WTC11 (cell line): ENCODE results near the gene NAPB. TPM values are rescaled to one million over a fixed set of nuclear protein-coding genes. Genes with fewer than 3 reads are reported as not detected.

ENCODE experiments used
- ATAC-seq: fragments of 200-7000 bp; cut with Tn5 transposase; 2 replicates; pipeline ENCODE4 v1.10.0; 2021; ENCODE audit warnings: mild to moderate bottlenecking, moderate library complexity
- CTCF ChIA-PET: fragments of 300-600 bp; sonication (Branson Sonifier 250); formaldehyde crosslinking; loops from one replicate; lab custom pipeline; 2021; ENCODE audit warnings: antibody characterized with exemption; lab: Charles Lee
- POLR2A ChIA-PET: fragments of 350-600 bp; sonication (Branson Sonifier 250); formaldehyde crosslinking; loops from one replicate; lab custom pipeline; 2021; ENCODE audit warnings: antibody characterized with exemption; lab: Charles Lee
- DNase-seq: peaks from one replicate; pipeline ENCODE4 v3.0.0; 2021; ENCODE audit warnings: low spot score
- H3K27ac Mint-ChIP-seq: 2 replicates; pipeline ENCODE4 v1.8.0; 2021; ENCODE audit warnings: mixed read lengths
- H3K27me3 Mint-ChIP-seq: 2 replicates; pipeline ENCODE4 v1.8.0; 2021; ENCODE audit warnings: low read depth, mild to moderate bottlenecking, moderate library complexity, mixed read lengths
- H3K36me3 Mint-ChIP-seq: 2 replicates; pipeline ENCODE4 v1.8.0; 2021; ENCODE audit warnings: mixed read lengths
- H3K4me1 Mint-ChIP-seq: 2 replicates; pipeline ENCODE4 v1.8.0; 2022; ENCODE audit warnings: mixed read lengths
- H3K4me3 Mint-ChIP-seq: 2 replicates; pipeline ENCODE4 v1.8.0; 2021; ENCODE audit warnings: mild to moderate bottlenecking, moderate library complexity, mixed read lengths
- H3K9me3 Mint-ChIP-seq: 2 replicates; pipeline ENCODE4 v1.8.0; 2021; ENCODE audit warnings: mixed read lengths
- E2F4 ChIP-seq: sonication (generic); formaldehyde crosslinking; IDR thresholded peaks from 2 replicates; pipeline ENCODE4 v1.8.1; 2022; ENCODE audit warnings: low read depth, mild to moderate bottlenecking, moderate library complexity, missing genetic modification reagents, borderline replicate concordance
- ELF4 ChIP-seq: sonication (generic); formaldehyde crosslinking; IDR thresholded peaks from 2 replicates; pipeline ENCODE4 v1.8.1; 2022; ENCODE audit warnings: low read depth, mild to moderate bottlenecking, moderate library complexity, missing genetic modification reagents
- FOXK1 ChIP-seq: sonication (generic); formaldehyde crosslinking; IDR thresholded peaks from 2 replicates; pipeline ENCODE4 v1.8.0; 2022; ENCODE audit warnings: mild to moderate bottlenecking, moderate library complexity, missing genetic modification reagents
- FOXP4 ChIP-seq: sonication (generic); formaldehyde crosslinking; IDR thresholded peaks from 2 replicates; pipeline ENCODE4 v1.8.0; 2022; ENCODE audit warnings: mild to moderate bottlenecking, missing genetic modification reagents
- HMGXB4 ChIP-seq: sonication (generic); formaldehyde crosslinking; IDR thresholded peaks from 2 replicates; pipeline ENCODE4 v1.8.1; 2023; ENCODE audit warnings: mild to moderate bottlenecking, moderate library complexity, missing genetic modification reagents
- RELA ChIP-seq: sonication (generic); formaldehyde crosslinking; IDR thresholded peaks from 2 replicates; pipeline ENCODE4 v1.8.1; 2022; ENCODE audit warnings: missing genetic modification reagents, mild to moderate bottlenecking, borderline replicate concordance
- RORB ChIP-seq: fragments of 250-450 bp; sonication (Bioruptor Pico); IDR thresholded peaks from 2 replicates; pipeline ENCODE4 v1.9.0; 2021; ENCODE audit warnings: mild to moderate bottlenecking
- TP53 ChIP-seq: sonication (generic); formaldehyde crosslinking; IDR thresholded peaks from 2 replicates; pipeline ENCODE4 v1.8.1; 2023; ENCODE audit warnings: mild to moderate bottlenecking, missing genetic modification reagents
- ZNF281 ChIP-seq: sonication (generic); formaldehyde crosslinking; IDR thresholded peaks from 2 replicates; pipeline ENCODE4 v1.8.0; 2023; ENCODE audit warnings: mild to moderate bottlenecking, missing genetic modification reagents
- ZNF532 ChIP-seq: fragments of 250-450 bp; sonication (Bioruptor Pico); IDR thresholded peaks from 2 replicates; pipeline ENCODE4 v1.9.0; 2021; ENCODE audit warnings: mild to moderate bottlenecking, borderline replicate concordance
- total RNA-seq: library from RNA; stranded (reverse); gene quantifications from 3 replicates; pipeline ENCODE4 v1.2.3, GENCODE V29; 2021
- TF ChIP-seq, protein P1 (sequence below): sonication (generic); formaldehyde crosslinking; IDR thresholded peaks from 2 replicates; pipeline ENCODE4 v1.8.1; 2022; ENCODE audit warnings: missing genetic modification reagents, borderline replicate concordance
- TF ChIP-seq, protein P2 (sequence below): sonication (generic); formaldehyde crosslinking; IDR thresholded peaks from 2 replicates; pipeline ENCODE4 v1.8.0; 2023; ENCODE audit warnings: missing genetic modification reagents
- TF ChIP-seq, protein P3 (sequence below): sonication (generic); formaldehyde crosslinking; IDR thresholded peaks from 2 replicates; pipeline ENCODE4 v1.8.1; 2022; ENCODE audit warnings: mild to moderate bottlenecking, moderate library complexity, missing genetic modification reagents

Gene NAPB
- total RNA-seq, 1 experiment from 2014 or later: 12.9 TPM

- no peak for TF ChIP-seq ZNF532 (CRISPR knock-in tag)
- TF ChIP-seq FOXP4 (CRISPR knock-in tag): no peak
- TF ChIP-seq, protein P1, sequence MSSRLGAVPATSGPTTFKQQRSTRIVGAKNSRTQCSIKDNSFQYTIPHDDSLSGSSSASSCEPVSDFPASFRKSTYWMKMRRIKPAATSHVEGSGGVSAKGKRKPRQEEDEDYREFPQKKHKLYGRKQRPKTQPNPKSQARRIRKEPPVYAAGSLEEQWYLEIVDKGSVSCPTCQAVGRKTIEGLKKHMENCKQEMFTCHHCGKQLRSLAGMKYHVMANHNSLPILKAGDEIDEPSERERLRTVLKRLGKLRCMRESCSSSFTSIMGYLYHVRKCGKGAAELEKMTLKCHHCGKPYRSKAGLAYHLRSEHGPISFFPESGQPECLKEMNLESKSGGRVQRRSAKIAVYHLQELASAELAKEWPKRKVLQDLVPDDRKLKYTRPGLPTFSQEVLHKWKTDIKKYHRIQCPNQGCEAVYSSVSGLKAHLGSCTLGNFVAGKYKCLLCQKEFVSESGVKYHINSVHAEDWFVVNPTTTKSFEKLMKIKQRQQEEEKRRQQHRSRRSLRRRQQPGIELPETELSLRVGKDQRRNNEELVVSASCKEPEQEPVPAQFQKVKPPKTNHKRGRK: no peak
Measured at GRCh38 chr20:23403751-23404150, 17.5 kb downstream of the NAPB start (continued).

DNA sequence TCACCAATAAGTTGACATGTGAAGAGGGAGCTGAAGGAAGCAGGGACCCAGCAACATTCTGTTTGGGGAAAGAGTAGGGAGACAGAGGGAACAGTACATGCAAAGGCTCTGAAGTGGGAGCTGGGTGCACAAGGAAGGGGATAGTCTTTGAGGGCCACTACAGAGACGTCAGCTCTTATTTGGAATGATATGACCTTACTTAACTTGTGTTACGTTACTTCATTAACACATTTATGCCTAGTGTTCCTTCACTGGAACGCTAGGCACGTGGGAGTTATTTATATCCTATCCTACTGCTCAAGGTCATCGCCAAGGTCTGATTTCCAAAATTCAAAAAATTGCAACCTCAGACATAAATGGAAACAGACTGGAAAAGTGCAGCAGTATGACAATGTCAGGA, 20.2 kb downstream of the NAPB start:
- H3K4me3 Mint-ChIP-seq: no peak overlapping the region
- peak overlapping the region; percentile 32; the same call in 1 of the 2 replicates for H3K27ac Mint-ChIP-seq
- DNase-seq (no peak), ATAC-seq (no peak)
- POLR2A ChIA-PET: no interaction called here
- H3K9me3 Mint-ChIP-seq: no peaks in the 10 kb centered on the region
- TF ChIP-seq E2F4 (CRISPR knock-in tag) (no peak), TP53 (CRISPR knock-in tag) (no peak)
- TF ChIP-seq, protein P2, sequence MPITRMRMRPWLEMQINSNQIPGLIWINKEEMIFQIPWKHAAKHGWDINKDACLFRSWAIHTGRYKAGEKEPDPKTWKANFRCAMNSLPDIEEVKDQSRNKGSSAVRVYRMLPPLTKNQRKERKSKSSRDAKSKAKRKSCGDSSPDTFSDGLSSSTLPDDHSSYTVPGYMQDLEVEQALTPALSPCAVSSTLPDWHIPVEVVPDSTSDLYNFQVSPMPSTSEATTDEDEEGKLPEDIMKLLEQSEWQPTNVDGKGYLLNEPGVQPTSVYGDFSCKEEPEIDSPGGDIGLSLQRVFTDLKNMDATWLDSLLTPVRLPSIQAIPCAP (CRISPR knock-in tag): no peak
- peaks cover 15% of the 10 kb centered on the region; the same call in 1 of the 2 replicates for H3K36me3 Mint-ChIP-seq
- H3K4me1 Mint-ChIP-seq: peaks cover 7% of the 10 kb centered on the region
- CTCF ChIA-PET: no interaction called here
- H3K27me3 Mint-ChIP-seq: no peaks in the 10 kb centered on the region

DNA sequence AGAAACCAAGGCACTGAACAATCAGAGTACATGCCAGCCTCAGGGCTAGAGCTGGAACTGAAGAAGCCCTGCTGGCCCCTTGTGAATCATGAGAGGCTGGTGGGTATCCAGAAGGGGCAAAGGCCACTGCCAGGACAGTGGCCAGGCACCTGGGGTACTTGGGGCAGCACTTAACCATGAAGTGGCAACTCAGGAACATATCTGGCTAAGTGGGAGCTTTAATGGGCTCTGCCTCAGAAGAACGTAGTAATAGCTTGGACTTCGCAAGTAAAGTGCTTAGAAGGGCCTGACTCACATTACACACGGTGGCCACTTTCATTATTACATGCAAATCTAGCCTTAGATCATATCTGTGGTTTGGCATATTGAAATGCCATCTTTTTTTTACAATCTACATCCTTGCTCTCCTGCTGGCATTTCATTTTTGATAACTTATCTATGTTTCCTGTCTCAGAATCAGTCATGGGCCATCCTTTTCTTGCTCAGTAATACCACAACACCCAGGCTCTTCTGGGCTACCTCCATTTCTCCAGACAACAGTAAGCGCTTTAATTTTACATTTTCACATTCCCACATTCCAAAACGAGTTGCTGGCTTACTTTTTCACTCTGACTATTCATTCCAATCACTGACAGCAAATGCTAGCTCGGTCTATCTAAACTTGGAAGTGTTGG, 21.6 kb downstream of the NAPB start:
- Mint-ChIP-seq H3K4me3 (no peak overlapping the region), H3K4me1 (peaks cover 15% of the 10 kb centered on the region), H3K27me3 (no peaks in the 10 kb centered on the region), H3K9me3 (no peaks in the 10 kb centered on the region), H3K27ac (no peak overlapping the region), H3K36me3 (peaks cover 19% of the 10 kb centered on the region)
- ATAC-seq (no peak; the same call in 1 of the 2 replicates), DNase-seq (no peak)
- ChIA-PET POLR2A (no interaction called here), CTCF (no interaction called here)
- no peak for TF ChIP-seq HMGXB4 (CRISPR knock-in tag)
- no peak for TF ChIP-seq ZNF281 (CRISPR knock-in tag)
- TF ChIP-seq, protein P1: no peak
- TF ChIP-seq FOXK1 (CRISPR knock-in tag): no peak
- no peak for TF ChIP-seq ELF4 (CRISPR knock-in tag)
- TF ChIP-seq RORB (CRISPR knock-in tag): no peak
- TF ChIP-seq, protein P3, sequence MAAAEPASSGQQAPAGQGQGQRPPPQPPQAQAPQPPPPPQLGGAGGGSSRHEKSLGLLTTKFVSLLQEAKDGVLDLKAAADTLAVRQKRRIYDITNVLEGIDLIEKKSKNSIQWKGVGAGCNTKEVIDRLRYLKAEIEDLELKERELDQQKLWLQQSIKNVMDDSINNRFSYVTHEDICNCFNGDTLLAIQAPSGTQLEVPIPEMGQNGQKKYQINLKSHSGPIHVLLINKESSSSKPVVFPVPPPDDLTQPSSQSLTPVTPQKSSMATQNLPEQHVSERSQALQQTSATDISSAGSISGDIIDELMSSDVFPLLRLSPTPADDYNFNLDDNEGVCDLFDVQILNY: no peak
- TF ChIP-seq RELA (CRISPR knock-in tag): no peak
